ENCODE data around the gene NFKB1. TPM values are rescaled to one million over a fixed set of nuclear protein-coding genes. Genes with fewer than 3 reads are reported as not detected.

The NFKB1 gene
- total and polyA plus RNA-seq, 2 donors (not counting 1 experiment from before 2014, with no cell fraction given) = 32.0 to 88.1 TPM

DNA sequence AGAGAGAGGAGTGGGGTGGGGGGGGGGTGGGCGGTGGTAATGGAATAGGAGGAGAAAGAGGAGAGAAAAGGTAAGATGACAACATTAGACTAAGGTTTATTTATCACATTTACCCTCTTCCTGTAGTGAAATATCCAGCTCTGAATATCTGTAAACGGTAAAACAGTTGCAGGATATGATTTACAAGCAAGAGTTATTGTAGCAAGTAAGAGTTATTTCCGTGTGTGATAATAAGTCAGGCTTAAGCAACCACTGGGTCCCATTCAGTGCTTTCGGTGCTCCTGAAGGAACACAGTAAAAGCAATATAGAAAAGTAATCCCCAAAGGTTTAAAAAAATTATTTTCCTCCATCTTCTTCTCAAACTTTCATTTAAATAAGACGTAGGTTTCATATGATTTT lies 156.0 kb downstream of the NFKB1 start:
- no peak overlapping the region for H3K4me3 ChIP-seq (ENCODE audit: control extremely low read depth in 1 of 5, extremely low read depth in 1 of 5, insufficient read depth in 1 of 5, low read depth in 2 of 5, low read length in 4 of 5)
- TF ChIP-seq EZH2 (IDR thresholded peaks at IDR 0.05; ENCODE audit: borderline replicate concordance, insufficient read depth, low read depth, low read length, poor library complexity, severe bottlenecking) = no peak
- TF ChIP-seq, protein P1, sequence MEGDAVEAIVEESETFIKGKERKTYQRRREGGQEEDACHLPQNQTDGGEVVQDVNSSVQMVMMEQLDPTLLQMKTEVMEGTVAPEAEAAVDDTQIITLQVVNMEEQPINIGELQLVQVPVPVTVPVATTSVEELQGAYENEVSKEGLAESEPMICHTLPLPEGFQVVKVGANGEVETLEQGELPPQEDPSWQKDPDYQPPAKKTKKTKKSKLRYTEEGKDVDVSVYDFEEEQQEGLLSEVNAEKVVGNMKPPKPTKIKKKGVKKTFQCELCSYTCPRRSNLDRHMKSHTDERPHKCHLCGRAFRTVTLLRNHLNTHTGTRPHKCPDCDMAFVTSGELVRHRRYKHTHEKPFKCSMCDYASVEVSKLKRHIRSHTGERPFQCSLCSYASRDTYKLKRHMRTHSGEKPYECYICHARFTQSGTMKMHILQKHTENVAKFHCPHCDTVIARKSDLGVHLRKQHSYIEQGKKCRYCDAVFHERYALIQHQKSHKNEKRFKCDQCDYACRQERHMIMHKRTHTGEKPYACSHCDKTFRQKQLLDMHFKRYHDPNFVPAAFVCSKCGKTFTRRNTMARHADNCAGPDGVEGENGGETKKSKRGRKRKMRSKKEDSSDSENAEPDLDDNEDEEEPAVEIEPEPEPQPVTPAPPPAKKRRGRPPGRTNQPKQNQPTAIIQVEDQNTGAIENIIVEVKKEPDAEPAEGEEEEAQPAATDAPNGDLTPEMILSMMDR (IDR thresholded peaks at IDR 0.05) = no peak
- DNase-seq (no peak), ATAC-seq (ENCODE audit: low read depth) (no peak)
- POLR2A ChIA-PET = no interaction called here
- intact Hi-C loops (cut with micrococcal nuclease) = no loop called here
- CTCF ChIA-PET = no interaction called here
- H3K27ac Mint-ChIP-seq = no peak overlapping the region
- no peak overlapping the region for H3K4me2 ChIP-seq (replicated peaks; ENCODE audit: low read depth, low read length, poor library complexity, severe bottlenecking)
- H3K9me3 Mint-ChIP-seq (ENCODE audit: insufficient read depth) = no peaks in the 10 kb centered on the region
- 100% methylated on average over 1 of the region's 5 CpGs for WGBS (ENCODE audit: insufficient coverage)
- H3K27ac ChIP-seq (ENCODE audit: low read length in 2 of 2) = no peak overlapping the region
- no peak overlapping the region for H3K4me3 Mint-ChIP-seq
- H4K20me1 ChIP-seq (ENCODE audit: control insufficient read depth, insufficient read depth, low read length, poor library complexity, severe bottlenecking) = no peaks in the 10 kb centered on the region
- no peak overlapping the region for H2AFZ ChIP-seq (ENCODE audit: insufficient read depth, low read depth, low read length, poor library complexity, severe bottlenecking)
- H3K79me2 ChIP-seq (ENCODE audit: control insufficient read depth, insufficient read depth, low read length) = no peaks in the 10 kb centered on the region
- no peak overlapping the region for H3K9ac ChIP-seq (ENCODE audit: low read length)
- no peaks in the 10 kb centered on the region for H3K27me3 ChIP-seq (replicated peaks in 1 of 4; ENCODE audit: control extremely low read depth in 1 of 4, control insufficient read depth in 3 of 4, insufficient read depth in 4 of 4, low read length in 3 of 4)
- peaks cover 8 to 43% of the 10 kb centered on the region in 2 experiments for H3K36me3 ChIP-seq (replicated peaks in 1 of 2; ENCODE audit: control extremely low read depth in 1 of 2, control insufficient read depth in 1 of 2, extremely low read depth in 1 of 2, insufficient read depth in 2 of 2, low read length in 1 of 2)
- no peaks in the 10 kb centered on the region for H3K27me3 Mint-ChIP-seq
- no peaks in the 10 kb centered on the region for H3K4me1 Mint-ChIP-seq
- no peaks in the 10 kb centered on the region for H3K9me3 ChIP-seq (ENCODE audit: control extremely low read depth in 1 of 3, control insufficient read depth in 2 of 3, insufficient read depth in 1 of 3, low read length in 2 of 3)
- no peaks in the 10 kb centered on the region for H3K4me1 ChIP-seq (ENCODE audit: control insufficient read depth in 2 of 2, insufficient read depth in 2 of 2, low read length in 2 of 2)

DNA sequence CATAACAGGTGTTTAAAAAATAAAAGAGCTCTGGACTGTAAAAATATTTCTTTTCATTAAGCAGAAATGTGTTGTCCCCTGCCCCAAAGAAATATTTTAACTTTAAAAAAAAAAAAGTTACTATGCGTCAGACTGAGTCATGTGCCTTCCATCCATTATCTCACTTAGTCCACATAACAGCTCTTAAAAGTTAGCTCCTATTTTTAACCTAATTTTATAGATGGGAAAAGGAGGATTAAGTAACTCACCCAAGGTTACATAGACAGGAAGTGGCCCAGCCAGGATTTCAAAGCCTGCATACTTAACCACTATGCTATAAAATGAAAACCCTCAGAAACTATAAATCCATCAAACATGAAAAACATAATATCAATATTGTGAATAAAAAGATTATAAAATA lies 161.9 kb downstream of the NFKB1 start:
- no peak for DNase-seq
- H3K9me3 ChIP-seq (ENCODE audit: control extremely low read depth in 1 of 3, control insufficient read depth in 2 of 3, insufficient read depth in 1 of 3, low read length in 2 of 3) = no peaks in the 10 kb centered on the region
- H3K9ac ChIP-seq (ENCODE audit: low read length) = no peak overlapping the region
- no peak overlapping the region for H3K27ac ChIP-seq (ENCODE audit: low read length in 2 of 2)
- WGBS (ENCODE audit: insufficient coverage) = no CpG with 5 or more reads among the region's 1 CpG
- ATAC-seq (ENCODE audit: low read depth) = no peak
- H3K27me3 ChIP-seq (replicated peaks in 1 of 4; ENCODE audit: control extremely low read depth in 1 of 4, control insufficient read depth in 3 of 4, insufficient read depth in 4 of 4, low read length in 3 of 4) = no peaks in the 10 kb centered on the region
- TF ChIP-seq EZH2 (IDR thresholded peaks at IDR 0.05; ENCODE audit: borderline replicate concordance, insufficient read depth, low read depth, low read length, poor library complexity, severe bottlenecking) = no peak
- TF ChIP-seq, protein P1 (IDR thresholded peaks at IDR 0.05) = no peak
- H4K20me1 ChIP-seq (ENCODE audit: control insufficient read depth, insufficient read depth, low read length, poor library complexity, severe bottlenecking) = peaks cover 4% of the 10 kb centered on the region
- H2AFZ ChIP-seq (ENCODE audit: insufficient read depth, low read depth, low read length, poor library complexity, severe bottlenecking) = no peak overlapping the region
- no peaks in the 10 kb centered on the region for H3K4me1 Mint-ChIP-seq
- no peaks in the 10 kb centered on the region for H3K4me1 ChIP-seq (ENCODE audit: control insufficient read depth in 2 of 2, insufficient read depth in 2 of 2, low read length in 2 of 2)
- no peaks in the 10 kb centered on the region for H3K9me3 Mint-ChIP-seq (ENCODE audit: insufficient read depth)
- no peak overlapping the region for H3K27ac Mint-ChIP-seq
- no peak overlapping the region for H3K4me3 ChIP-seq (ENCODE audit: control extremely low read depth in 1 of 5, extremely low read depth in 1 of 5, insufficient read depth in 1 of 5, low read depth in 2 of 5, low read length in 4 of 5)
- ChIA-PET CTCF (interaction anchor here (0.6 kb wide), 1 partner anchor 1735 kb away, joined by 3 read pairs; no protein-coding TSS in a partner anchor), POLR2A (no interaction called here)
- no peaks in the 10 kb centered on the region for H3K79me2 ChIP-seq (ENCODE audit: control insufficient read depth, insufficient read depth, low read length)
- no peak overlapping the region for H3K4me2 ChIP-seq (replicated peaks; ENCODE audit: low read depth, low read length, poor library complexity, severe bottlenecking)
- intact Hi-C loops (cut with micrococcal nuclease) = no loop called here
- H3K27me3 Mint-ChIP-seq = no peaks in the 10 kb centered on the region
- peaks cover 17 to 59% of the 10 kb centered on the region in 2 experiments for H3K36me3 ChIP-seq (replicated peaks in 1 of 2; ENCODE audit: control extremely low read depth in 1 of 2, control insufficient read depth in 1 of 2, extremely low read depth in 1 of 2, insufficient read depth in 2 of 2, low read length in 1 of 2)
- no peak overlapping the region for H3K4me3 Mint-ChIP-seq

Data from B cell (primary cell).